ENCODE measurements around the gene ENTREP1.
"Not testable (repeated sequence)": the region's sequence is repeated elsewhere in the genome, so short reads cannot be mapped to it uniquely, and the experiment has no call there.

Gene ENTREP1

GRCh38 chr9:69392826-69393225 lies 67.8 kb downstream of the ENTREP1 start:
- DNase-seq (ENCODE audit: insufficient read length, low spot score) (no peak), FAIRE-seq (no peak)
- TF ChIP-seq TAF1 (IDR thresholded peaks at IDR 0.05; ENCODE audit: low read depth, low read length), result no peak
- TF ChIP-seq POU2F2 (IDR thresholded peaks at IDR 0.05; ENCODE audit: low read depth, low read length), result no peak
- no peak for TF ChIP-seq PAX5 (IDR thresholded peaks at IDR 0.05; ENCODE audit: insufficient read depth, low read length, severe bottlenecking)

- no peak for FAIRE-seq
- no peak for TF ChIP-seq SPI1 (IDR thresholded peaks at IDR 0.05; ENCODE audit: low read depth, low read length)
- TF ChIP-seq POU2F2 (IDR thresholded peaks at IDR 0.05; ENCODE audit: low read depth, low read length), result no peak
- no peak for TF ChIP-seq POLR2A (IDR thresholded peaks at IDR 0.05; ENCODE audit: low read depth, low read length)
- TF ChIP-seq POLR2AphosphoS5 (IDR thresholded peaks at IDR 0.05; ENCODE audit: low read depth, low read length), result no peak
- TF ChIP-seq PAX5 (IDR thresholded peaks at IDR 0.05; ENCODE audit: insufficient read depth, low read length, severe bottlenecking), result no peak
- no peak for TF ChIP-seq TAF1 (IDR thresholded peaks at IDR 0.05; ENCODE audit: low read depth, low read length)
- DNase-seq (ENCODE audit: insufficient read length, low spot score), result no peak
Observed at GRCh38 chr9:69393425-69393824, 68.4 kb downstream of the ENTREP1 start.

GRCh38 chr9:69395718-69396117 lies 70.7 kb downstream of the ENTREP1 start:
- DNase-seq (ENCODE audit: insufficient read length, low spot score) (no peak), FAIRE-seq (no peak)
- TF ChIP-seq PAX5 (IDR thresholded peaks at IDR 0.05; ENCODE audit: insufficient read depth, low read length, severe bottlenecking), result no peak
- TF ChIP-seq TAF1 (IDR thresholded peaks at IDR 0.05; ENCODE audit: low read depth, low read length), result no peak
- no peak for TF ChIP-seq POLR2AphosphoS5 (IDR thresholded peaks at IDR 0.05; ENCODE audit: low read depth, low read length)
- no peak for TF ChIP-seq POU2F2 (IDR thresholded peaks at IDR 0.05; ENCODE audit: low read depth, low read length)
- TF ChIP-seq SPI1 (IDR thresholded peaks at IDR 0.05; ENCODE audit: low read depth, low read length), result no peak
- no peak for TF ChIP-seq POLR2A (IDR thresholded peaks at IDR 0.05; ENCODE audit: low read depth, low read length)

- FAIRE-seq (no peak), DNase-seq (ENCODE audit: insufficient read length, low spot score) (no peak)
- TF ChIP-seq SPI1 (IDR thresholded peaks at IDR 0.05; ENCODE audit: low read depth, low read length), result no peak
- TF ChIP-seq POLR2A (IDR thresholded peaks at IDR 0.05; ENCODE audit: low read depth, low read length), result no peak
Observed at GRCh38 chr9:69396759-69397158, 71.7 kb downstream of the ENTREP1 start.

GRCh38 chr9:69397384-69398214 lies 72.6 kb downstream of the ENTREP1 start:
- no peak for DNase-seq (ENCODE audit: insufficient read length, low spot score)
- no peak for FAIRE-seq
- TF ChIP-seq SPI1 (IDR thresholded peaks at IDR 0.05; ENCODE audit: low read depth, low read length) (no peak), POLR2A (IDR thresholded peaks at IDR 0.05; ENCODE audit: low read depth, low read length) (no peak)

- no peak for TF ChIP-seq POLR2AphosphoS5 (IDR thresholded peaks at IDR 0.05; ENCODE audit: low read depth, low read length)
- TF ChIP-seq POLR2A (IDR thresholded peaks at IDR 0.05; ENCODE audit: low read depth, low read length), result no peak
- no peak for TF ChIP-seq PAX5 (IDR thresholded peaks at IDR 0.05; ENCODE audit: insufficient read depth, low read length, severe bottlenecking)
- DNase-seq (ENCODE audit: insufficient read length, low spot score) (no peak), FAIRE-seq (no peak)
Observed at GRCh38 chr9:69400470-69400869, 75.5 kb downstream of the ENTREP1 start.

- FAIRE-seq; DNase-seq (ENCODE audit: insufficient read length, low spot score): not testable (repeated sequence)
Observed at GRCh38 chr9:69409936-69410335, 84.9 kb downstream of the ENTREP1 start.

GRCh38 chr9:69411246-69411645 lies 86.2 kb downstream of the ENTREP1 start:
- FAIRE-seq (no peak), DNase-seq (ENCODE audit: insufficient read length, low spot score) (no peak)
- no peak for TF ChIP-seq POLR2AphosphoS5 (IDR thresholded peaks at IDR 0.05; ENCODE audit: low read depth, low read length)

GRCh38 chr9:69411931-69412740 lies 87.1 kb downstream of the ENTREP1 start:
- no peak for FAIRE-seq
- no peak for TF ChIP-seq POLR2AphosphoS5 (IDR thresholded peaks at IDR 0.05; ENCODE audit: low read depth, low read length)
- TF ChIP-seq TAF1 (IDR thresholded peaks at IDR 0.05; ENCODE audit: low read depth, low read length), result no peak
- no peak for TF ChIP-seq POLR2A (IDR thresholded peaks at IDR 0.05; ENCODE audit: low read depth, low read length)

GRCh38 chr9:69412741-69413150 lies 87.7 kb downstream of the ENTREP1 start:
- DNase-seq (ENCODE audit: insufficient read length, low spot score) (no peak), FAIRE-seq (no peak)
- no peak for TF ChIP-seq POLR2AphosphoS5 (IDR thresholded peaks at IDR 0.05; ENCODE audit: low read depth, low read length)
- no peak for TF ChIP-seq TAF1 (IDR thresholded peaks at IDR 0.05; ENCODE audit: low read depth, low read length)
- no peak for TF ChIP-seq SPI1 (IDR thresholded peaks at IDR 0.05; ENCODE audit: low read depth, low read length)
- no peak for TF ChIP-seq PAX5 (IDR thresholded peaks at IDR 0.05; ENCODE audit: insufficient read depth, low read length, severe bottlenecking)
- TF ChIP-seq POU2F2 (IDR thresholded peaks at IDR 0.05; ENCODE audit: low read depth, low read length), result no peak
- TF ChIP-seq POLR2A (IDR thresholded peaks at IDR 0.05; ENCODE audit: low read depth, low read length), result no peak

More at GRCh38 chr9:69411931-69412740, 87.1 kb downstream of the ENTREP1 start:
- DNase-seq (ENCODE audit: insufficient read length, low spot score), result no peak
